ENCODE measurements around the gene GFAP.

GFAP gene

GRCh38 chr17:44931376-44931775 is 16.1 kb upstream of the GFAP start:
- no CpG with 5 or more reads among the region's 5 CpGs for WGBS, 2 donors (ENCODE audit: extremely low coverage in 2 of 2, insufficient read length in 2 of 2, insufficient replicate concordance in 1 of 2)
- H4K91ac ChIP-seq (ENCODE audit: low read depth, low read length, poor library complexity), result no peak overlapping the region

GRCh38 chr17:44930667-44931066 is 15.4 kb upstream of the GFAP start:
- no peak overlapping the region for H3K18ac ChIP-seq (ENCODE audit: low read length)
- H3K4ac ChIP-seq (ENCODE audit: low read length), result no peak overlapping the region
- H3K4me2 ChIP-seq (ENCODE audit: insufficient read depth, low read length, poor library complexity, severe bottlenecking), result no peak overlapping the region
- no peak for DNase-seq (ENCODE audit: low spot score)
- H3K79me1 ChIP-seq (ENCODE audit: low read depth, low read length), result peaks cover 10% of the 10 kb centered on the region
- H3K9ac ChIP-seq (ENCODE audit: low read depth, low read length, poor library complexity), result no peak overlapping the region
- H3K27ac ChIP-seq (replicated peaks; ENCODE audit: low read length), result no peak overlapping the region
- peaks cover 88 to 99% of the 10 kb centered on the region in 2 donors for H3K36me3 ChIP-seq (replicated peaks in 1 of 2; ENCODE audit: control insufficient read depth in 2 of 2, insufficient read depth in 2 of 2, low read length in 2 of 2)
- H3K9me3 ChIP-seq (replicated peaks in 1 of 2; ENCODE audit: control insufficient read depth in 2 of 2, insufficient read depth in 1 of 2, low read depth in 1 of 2, low read length in 2 of 2), result no peaks in the 10 kb centered on the region
- no peak overlapping the region for H3K14ac ChIP-seq (ENCODE audit: low read length)
- no peak overlapping the region for H4K8ac ChIP-seq (ENCODE audit: low read depth, low read length)
- no peak overlapping the region for H4K91ac ChIP-seq (ENCODE audit: low read depth, low read length, poor library complexity)
- H3K4me1 ChIP-seq (ENCODE audit: control insufficient read depth in 2 of 2, insufficient read depth in 1 of 2, low read depth in 1 of 2, low read length in 2 of 2), result no peaks in the 10 kb centered on the region
- WGBS, 2 donors (ENCODE audit: extremely low coverage in 2 of 2, insufficient read length in 2 of 2, insufficient replicate concordance in 1 of 2), result no CpG with 5 or more reads among the region's 6 CpGs
- no peak overlapping the region for H2AK5ac ChIP-seq (ENCODE audit: low read depth, low read length)
- H2BK15ac ChIP-seq (ENCODE audit: low read length), result no peak overlapping the region
- no peak overlapping the region for H2BK120ac ChIP-seq (ENCODE audit: low read depth, low read length)
- H2BK12ac ChIP-seq (ENCODE audit: low read length), result no peak overlapping the region
- no peak overlapping the region for H2BK5ac ChIP-seq (ENCODE audit: low read length)
- no peak overlapping the region for H3K23ac ChIP-seq (ENCODE audit: low read depth, low read length, poor library complexity)
- H3K4me3 ChIP-seq (ENCODE audit: low read length in 2 of 2), result no peak overlapping the region
- no peaks in the 10 kb centered on the region for H3K27me3 ChIP-seq (ENCODE audit: control insufficient read depth in 3 of 3, insufficient read depth in 3 of 3, low read depth in 1 of 3, low read length in 3 of 3)
- no peak overlapping the region for H2AFZ ChIP-seq (ENCODE audit: low read length)

More at GRCh38 chr17:44931376-44931775, 16.1 kb upstream of the GFAP start:
- H3K27ac ChIP-seq (replicated peaks; ENCODE audit: low read length), result no peak overlapping the region
- H3K9ac ChIP-seq (ENCODE audit: low read depth, low read length, poor library complexity), result no peak overlapping the region
- H3K79me1 ChIP-seq (ENCODE audit: low read depth, low read length), result peaks cover 10% of the 10 kb centered on the region
- no peaks in the 10 kb centered on the region for H3K4me1 ChIP-seq (ENCODE audit: control insufficient read depth in 2 of 2, insufficient read depth in 1 of 2, low read depth in 1 of 2, low read length in 2 of 2)
- no peak for DNase-seq (ENCODE audit: low spot score)
- peak overlapping the region; percentile 58 for H2BK5ac ChIP-seq (ENCODE audit: low read length)
- no peaks in the 10 kb centered on the region for H3K9me3 ChIP-seq (replicated peaks in 1 of 2; ENCODE audit: control insufficient read depth in 2 of 2, insufficient read depth in 1 of 2, low read depth in 1 of 2, low read length in 2 of 2)
- H3K4me3 ChIP-seq (ENCODE audit: low read length in 2 of 2), result no peak overlapping the region
- peaks cover 88 to 99% of the 10 kb centered on the region in 2 donors for H3K36me3 ChIP-seq (replicated peaks in 1 of 2; ENCODE audit: control insufficient read depth in 2 of 2, insufficient read depth in 2 of 2, low read length in 2 of 2)
- no peak overlapping the region for H3K18ac ChIP-seq (ENCODE audit: low read length)
- peak overlapping the region; percentile 9 for H4K8ac ChIP-seq (ENCODE audit: low read depth, low read length)
- no peak overlapping the region for H2AFZ ChIP-seq (ENCODE audit: low read length)
- H2AK5ac ChIP-seq (ENCODE audit: low read depth, low read length), result no peak overlapping the region
- H3K14ac ChIP-seq (ENCODE audit: low read length), result no peak overlapping the region
- no peak overlapping the region for H2BK12ac ChIP-seq (ENCODE audit: low read length)
- H3K4me2 ChIP-seq (ENCODE audit: insufficient read depth, low read length, poor library complexity, severe bottlenecking), result no peak overlapping the region
- H3K27me3 ChIP-seq (ENCODE audit: control insufficient read depth in 3 of 3, insufficient read depth in 3 of 3, low read depth in 1 of 3, low read length in 3 of 3), result no peaks in the 10 kb centered on the region
- H2BK15ac ChIP-seq (ENCODE audit: low read length), result no peak overlapping the region
- H3K4ac ChIP-seq (ENCODE audit: low read length), result no peak overlapping the region
- no peak overlapping the region for H2BK120ac ChIP-seq (ENCODE audit: low read depth, low read length)
- H3K23ac ChIP-seq (ENCODE audit: low read depth, low read length, poor library complexity), result peak overlapping the region; percentile 36

- no peak overlapping the region for H4K8ac ChIP-seq (ENCODE audit: low read depth, low read length)
- no peak overlapping the region for H2BK5ac ChIP-seq (ENCODE audit: low read length)
- H2AK5ac ChIP-seq (ENCODE audit: low read depth, low read length), result no peak overlapping the region
- H2AFZ ChIP-seq (ENCODE audit: low read length), result no peak overlapping the region
- H3K27ac ChIP-seq (replicated peaks; ENCODE audit: low read length), result no peak overlapping the region
- no peak overlapping the region for H2BK12ac ChIP-seq (ENCODE audit: low read length)
- DNase-seq (ENCODE audit: low spot score), result no peak
- H3K14ac ChIP-seq (ENCODE audit: low read length), result no peak overlapping the region
- H2BK15ac ChIP-seq (ENCODE audit: low read length), result no peak overlapping the region
- H4K91ac ChIP-seq (ENCODE audit: low read depth, low read length, poor library complexity), result no peak overlapping the region
- H3K4me3 ChIP-seq (ENCODE audit: low read length in 2 of 2), result no peak overlapping the region
- H3K23ac ChIP-seq (ENCODE audit: low read depth, low read length, poor library complexity), result no peak overlapping the region
- no peak overlapping the region for H3K4ac ChIP-seq (ENCODE audit: low read length)
- no peak overlapping the region for H3K4me2 ChIP-seq (ENCODE audit: insufficient read depth, low read length, poor library complexity, severe bottlenecking)
- WGBS, 2 donors (ENCODE audit: extremely low coverage in 2 of 2, insufficient read length in 2 of 2, insufficient replicate concordance in 1 of 2), result no CpG with 5 or more reads among the region's 7 CpGs
- no peaks in the 10 kb centered on the region for H3K27me3 ChIP-seq (ENCODE audit: control insufficient read depth in 3 of 3, insufficient read depth in 3 of 3, low read depth in 1 of 3, low read length in 3 of 3)
- peaks cover 8% of the 10 kb centered on the region for H3K79me1 ChIP-seq (ENCODE audit: low read depth, low read length)
- H3K9ac ChIP-seq (ENCODE audit: low read depth, low read length, poor library complexity), result no peak overlapping the region
- no peaks in the 10 kb centered on the region for H3K9me3 ChIP-seq (replicated peaks in 1 of 2; ENCODE audit: control insufficient read depth in 2 of 2, insufficient read depth in 1 of 2, low read depth in 1 of 2, low read length in 2 of 2)
- no peaks in the 10 kb centered on the region for H3K4me1 ChIP-seq (ENCODE audit: control insufficient read depth in 2 of 2, insufficient read depth in 1 of 2, low read depth in 1 of 2, low read length in 2 of 2)
- peaks cover 74 to 89% of the 10 kb centered on the region in 2 donors for H3K36me3 ChIP-seq (replicated peaks in 1 of 2; ENCODE audit: control insufficient read depth in 2 of 2, insufficient read depth in 2 of 2, low read length in 2 of 2)
- no peak overlapping the region for H3K18ac ChIP-seq (ENCODE audit: low read length)
- H2BK120ac ChIP-seq (ENCODE audit: low read depth, low read length), result no peak overlapping the region
These were observed 13.8 kb upstream of the GFAP start for GRCh38 chr17:44928950-44929720.

- Histone ChIP-seq H2AFZ (ENCODE audit: low read length) (no peak overlapping the region), H3K4me2 (ENCODE audit: insufficient read depth, low read length, poor library complexity, severe bottlenecking) (no peak overlapping the region), H3K9me3 (replicated peaks in 1 of 2; ENCODE audit: control insufficient read depth in 2 of 2, insufficient read depth in 1 of 2, low read depth in 1 of 2, low read length in 2 of 2) (no peaks in the 10 kb centered on the region), H3K27me3 (ENCODE audit: control insufficient read depth in 3 of 3, insufficient read depth in 3 of 3, low read depth in 1 of 3, low read length in 3 of 3) (no peaks in the 10 kb centered on the region), H2BK12ac (ENCODE audit: low read length) (no peak overlapping the region), H3K4me3 (ENCODE audit: low read length in 2 of 2) (no peak overlapping the region), H4K8ac (ENCODE audit: low read depth, low read length) (no peak overlapping the region), H2BK15ac (ENCODE audit: low read length) (no peak overlapping the region), H2BK5ac (ENCODE audit: low read length) (no peak overlapping the region), H3K9ac (ENCODE audit: low read depth, low read length, poor library complexity) (no peak overlapping the region), H3K79me1 (ENCODE audit: low read depth, low read length) (peaks cover 6% of the 10 kb centered on the region), H4K91ac (ENCODE audit: low read depth, low read length, poor library complexity) (no peak overlapping the region), H3K4me1 (ENCODE audit: control insufficient read depth in 2 of 2, insufficient read depth in 1 of 2, low read depth in 1 of 2, low read length in 2 of 2) (no peaks in the 10 kb centered on the region), H3K18ac (ENCODE audit: low read length) (no peak overlapping the region), H2BK120ac (ENCODE audit: low read depth, low read length) (no peak overlapping the region), H3K14ac (ENCODE audit: low read length) (no peak overlapping the region), H3K36me3 (replicated peaks in 1 of 2; ENCODE audit: control insufficient read depth in 2 of 2, insufficient read depth in 2 of 2, low read length in 2 of 2) (peaks cover 68 to 80% of the 10 kb centered on the region in 2 donors), H3K4ac (ENCODE audit: low read length) (no peak overlapping the region), H2AK5ac (ENCODE audit: low read depth, low read length) (no peak overlapping the region), H3K23ac (ENCODE audit: low read depth, low read length, poor library complexity) (no peak overlapping the region), H3K27ac (replicated peaks; ENCODE audit: low read length) (no peak overlapping the region)
- DNase-seq (ENCODE audit: low spot score), result no peak
- no CpG with 5 or more reads among the region's 15 CpGs for WGBS, 2 donors (ENCODE audit: extremely low coverage in 2 of 2, insufficient read length in 2 of 2, insufficient replicate concordance in 1 of 2)
These were observed 12.8 kb upstream of the GFAP start for GRCh38 chr17:44928136-44928535.
